GM18861 (cell line): Measurements from ENCODE around the gene TACO1.

Source experiments
- ATAC-seq: cut with Tn5 transposase; IDR thresholded peaks from one replicate; pipeline ENCODE4 v1.9.1; 2021; ENCODE audit not compliant: unreplicated experiment

TACO1 gene

DNA sequence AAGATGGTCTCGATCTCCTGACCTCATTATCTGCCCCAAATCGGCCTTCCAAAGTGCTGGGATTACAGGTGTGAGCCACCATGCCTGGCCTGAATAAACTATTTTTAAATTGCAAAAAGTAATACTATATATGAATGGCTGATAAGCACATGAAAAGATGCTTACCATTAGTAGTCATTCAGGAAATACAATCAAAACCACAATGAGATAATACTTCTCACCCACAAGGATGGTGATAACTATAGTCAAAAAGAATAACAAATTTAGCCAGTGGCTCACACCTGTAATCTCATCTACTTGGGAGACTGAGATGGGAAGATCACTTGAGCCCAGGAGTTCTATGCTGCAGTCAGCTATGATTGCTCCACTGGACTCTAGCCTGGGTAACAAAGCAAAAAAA lies 2.4 kb upstream of the TACO1 start:
- ATAC-seq, result no peak

- ATAC-seq, result no peak
Observed at GRCh38 chr17:63601439-63602371, 1.0 kb downstream of the TACO1 start.

DNA sequence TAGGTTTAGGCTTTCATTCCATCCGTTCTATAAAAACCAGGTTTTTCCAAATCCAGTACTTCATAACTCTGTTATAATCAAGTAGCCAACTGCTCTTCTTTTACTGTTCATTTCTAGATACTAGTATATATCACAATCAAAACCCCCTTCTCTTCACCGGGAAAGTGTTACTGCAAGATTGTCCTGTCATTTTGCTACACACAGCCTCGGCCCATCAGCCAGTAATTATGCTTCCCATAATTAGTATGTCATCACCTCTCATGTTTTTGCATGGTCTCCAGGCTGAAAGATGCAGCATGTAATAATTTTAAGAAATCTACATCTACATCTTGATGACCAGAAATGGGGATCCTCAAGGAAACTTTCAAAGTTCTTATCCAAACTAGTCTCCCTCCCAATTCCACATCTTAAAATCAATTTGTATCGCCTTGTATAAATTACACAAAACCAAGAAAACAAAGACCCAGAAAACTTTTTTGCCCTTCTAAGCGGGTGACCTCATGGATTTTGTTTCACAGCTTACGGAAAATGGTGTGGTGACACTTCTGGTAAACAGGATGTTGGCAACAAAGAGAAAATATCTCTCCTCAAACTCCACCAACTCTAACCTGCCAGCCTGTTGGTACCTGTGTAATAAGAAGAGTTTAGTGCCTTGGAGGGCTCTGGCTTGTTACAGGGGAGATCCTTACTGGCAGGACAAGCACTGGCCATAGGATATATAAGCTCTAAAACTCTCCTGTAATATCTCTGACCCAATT lies 9.3 kb downstream of the TACO1 start:
- ATAC-seq, result no peak

- no peak for ATAC-seq
Observed at GRCh38 chr17:63610854-63611253, 10.2 kb downstream of the TACO1 start.

- no peak for ATAC-seq
Observed at GRCh38 chr17:63611354-63611753, 10.7 kb downstream of the TACO1 start.

GRCh38 chr17:63613663-63614062 lies 13.0 kb downstream of the TACO1 start:
- ATAC-seq, result no peak

GRCh38 chr17:63621229-63621683 lies 20.6 kb downstream of the TACO1 start:
- no peak for ATAC-seq

- ATAC-seq, result peak; percentile 86
Observed at GRCh38 chr17:63621684-63622573, 21.2 kb downstream of the TACO1 start, which contains the start of gene MAP3K3. Gene MAP3K3 (plus strand): TSS chr17:63622417. CDS start chr17:63622760, 343 bp downstream.

- ATAC-seq, result peak; percentile 20
Observed at GRCh38 chr17:63622574-63623390, 22.1 kb downstream of the TACO1 start.

- ATAC-seq, result no peak
Observed at GRCh38 chr17:63623786-63624530, 23.3 kb downstream of the TACO1 start.

DNA sequence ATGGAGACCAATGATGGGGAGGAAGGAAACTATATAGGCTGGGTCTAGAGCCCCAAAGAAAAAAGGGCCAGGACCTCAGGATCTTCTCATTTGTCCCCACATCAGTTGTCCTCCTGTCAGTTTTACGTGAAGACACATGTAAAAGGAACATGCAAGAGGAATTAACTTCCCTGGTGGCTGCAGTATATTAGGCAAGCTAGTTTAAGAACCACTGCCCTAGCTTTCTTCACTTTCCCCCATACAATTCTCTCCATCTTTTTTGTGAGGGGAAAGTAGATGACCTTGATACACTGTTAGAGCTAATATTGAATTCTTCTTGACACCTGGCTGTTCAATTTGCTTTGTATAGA lies 23.8 kb downstream of the TACO1 start:
- no peak for ATAC-seq

DNA sequence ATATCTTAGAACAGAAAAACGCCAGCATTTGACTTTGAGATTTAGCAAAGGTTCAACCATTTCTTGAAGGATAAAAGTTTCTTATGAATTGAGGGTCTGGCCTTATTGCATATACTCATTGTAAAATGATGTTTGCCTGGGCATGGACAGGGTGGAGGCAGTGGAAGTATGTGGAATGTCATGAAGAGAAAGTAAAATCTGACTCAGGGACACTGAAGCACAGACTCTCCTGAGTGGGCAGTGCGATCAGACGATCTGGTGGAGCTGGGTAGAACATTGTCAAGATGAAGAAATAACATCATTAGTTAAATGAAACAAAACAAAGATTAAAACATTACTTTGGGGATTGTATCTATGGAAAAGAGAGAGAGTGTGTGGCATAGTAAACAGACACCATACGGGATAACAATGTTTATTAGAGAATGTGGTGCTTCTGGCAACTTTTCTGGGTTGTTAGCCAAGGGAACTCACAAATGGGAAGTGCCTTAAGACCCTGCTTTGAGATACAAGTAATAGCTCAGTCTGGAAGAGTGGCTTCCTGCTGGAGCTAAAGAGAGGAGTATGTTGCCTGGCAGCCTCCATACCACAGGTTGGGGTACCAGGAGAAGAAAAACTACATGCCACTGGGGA lies 26.0 kb downstream of the TACO1 start:
- ATAC-seq, result no peak

GRCh38 chr17:63629627-63630026 lies 28.9 kb downstream of the TACO1 start:
- ATAC-seq, result no peak

GRCh38 chr17:63631062-63631461 lies 30.4 kb downstream of the TACO1 start:
- no peak for ATAC-seq

GRCh38 chr17:63631626-63632025 lies 30.9 kb downstream of the TACO1 start:
- no peak for ATAC-seq

GRCh38 chr17:63633742-63634141 lies 33.0 kb downstream of the TACO1 start:
- no peak for ATAC-seq

- ATAC-seq, result no peak
Observed at GRCh38 chr17:63634163-63634562, 33.5 kb downstream of the TACO1 start.

GRCh38 chr17:63634816-63635215 lies 34.1 kb downstream of the TACO1 start:
- ATAC-seq, result no peak

GRCh38 chr17:63635290-63635689 lies 34.6 kb downstream of the TACO1 start:
- no peak for ATAC-seq
